Jurkat, Clone E6-1 (cell line): ENCODE measurements around the gene KCNQ5.

ENCODE experiments used
- DNase-seq: peaks from one replicate; pipeline ENCODE4 v3.0.0-alpha.2; 2011; ENCODE audit warnings: low read depth, low spot score
- H3K4me3 ChIP-seq: 2 replicates; pipeline ENCODE4 v1.5.1; 2011; ENCODE audit warnings: mild to moderate bottlenecking, low read length, control low read depth, moderate library complexity

The KCNQ5 gene

GRCh38 chr6:72930556-72931132 lies 308.8 kb downstream of the KCNQ5 start:
- no peak overlapping the region for H3K4me3 ChIP-seq
- no peak for DNase-seq

GRCh38 chr6:72931325-72931887 lies 309.5 kb downstream of the KCNQ5 start:
- no peak overlapping the region for H3K4me3 ChIP-seq
- DNase-seq, result no peak

- no peak for DNase-seq
- H3K4me3 ChIP-seq, result no peak overlapping the region
Measured at GRCh38 chr6:72933233-72933632, 311.4 kb downstream of the KCNQ5 start.

GRCh38 chr6:72936766-72937559 lies 315.1 kb downstream of the KCNQ5 start:
- no peak overlapping the region for H3K4me3 ChIP-seq
- no peak for DNase-seq

- no peak overlapping the region for H3K4me3 ChIP-seq
- no peak for DNase-seq
Measured at GRCh38 chr6:72938104-72938503, 316.2 kb downstream of the KCNQ5 start.

- no peak overlapping the region for H3K4me3 ChIP-seq
- no peak for DNase-seq
Measured at GRCh38 chr6:72939004-72939403, 317.1 kb downstream of the KCNQ5 start.

GRCh38 chr6:72940265-72940664 lies 318.4 kb downstream of the KCNQ5 start:
- DNase-seq, result no peak
- no peak overlapping the region for H3K4me3 ChIP-seq

- no peak overlapping the region for H3K4me3 ChIP-seq
- DNase-seq, result no peak
Measured at GRCh38 chr6:72941263-72941662, 319.4 kb downstream of the KCNQ5 start.

- no peak overlapping the region for H3K4me3 ChIP-seq
- no peak for DNase-seq
Measured at GRCh38 chr6:72941751-72942150, 319.9 kb downstream of the KCNQ5 start.

GRCh38 chr6:72943699-72944098 lies 321.8 kb downstream of the KCNQ5 start:
- H3K4me3 ChIP-seq, result no peak overlapping the region
- DNase-seq, result no peak

- no peak overlapping the region for H3K4me3 ChIP-seq
- no peak for DNase-seq
Measured at GRCh38 chr6:72944660-72945059, 322.8 kb downstream of the KCNQ5 start.

- DNase-seq, result no peak
Measured at GRCh38 chr6:72946774-72947173, 324.9 kb downstream of the KCNQ5 start.

GRCh38 chr6:72947534-72947933 lies 325.7 kb downstream of the KCNQ5 start:
- no peak overlapping the region for H3K4me3 ChIP-seq
- no peak for DNase-seq

More at GRCh38 chr6:72946774-72947173, 324.9 kb downstream of the KCNQ5 start:
- H3K4me3 ChIP-seq, result no peak overlapping the region

- no peak for DNase-seq
- no peak overlapping the region for H3K4me3 ChIP-seq
Measured at GRCh38 chr6:72948153-72948552, 326.3 kb downstream of the KCNQ5 start.

- no peak overlapping the region for H3K4me3 ChIP-seq
- DNase-seq, result no peak
Measured at GRCh38 chr6:72950114-72950860, 328.4 kb downstream of the KCNQ5 start.

GRCh38 chr6:72952808-72953630 lies 331.2 kb downstream of the KCNQ5 start:
- no peak for DNase-seq
- H3K4me3 ChIP-seq, result no peak overlapping the region

- DNase-seq, result no peak
- no peak overlapping the region for H3K4me3 ChIP-seq
Measured at GRCh38 chr6:72953971-72954381, 332.1 kb downstream of the KCNQ5 start.

- no peak overlapping the region for H3K4me3 ChIP-seq
Measured at GRCh38 chr6:72954716-72955115, 332.9 kb downstream of the KCNQ5 start.

GRCh38 chr6:72955666-72956065 lies 333.8 kb downstream of the KCNQ5 start:
- DNase-seq, result no peak
- H3K4me3 ChIP-seq, result no peak overlapping the region

More at GRCh38 chr6:72954716-72955115, 332.9 kb downstream of the KCNQ5 start:
- DNase-seq, result no peak
